SIG-M5 (cell line): ENCODE data around the gene PLXNC1.

Source experiments
- DNase-seq: peaks from one replicate; lab custom pipeline; 2025; lab: John Stamatoyannopoulos, UW

The PLXNC1 gene

GRCh38 chr12:94133964-94134795 is 14.2 kb upstream of the PLXNC1 start:
- no peak for DNase-seq

- no peak for DNase-seq
These were observed 12.5 kb upstream of the PLXNC1 start for GRCh38 chr12:94135896-94136295.

- no peak for DNase-seq
These were observed 8.6 kb upstream of the PLXNC1 start for GRCh38 chr12:94139816-94140215.

DNA sequence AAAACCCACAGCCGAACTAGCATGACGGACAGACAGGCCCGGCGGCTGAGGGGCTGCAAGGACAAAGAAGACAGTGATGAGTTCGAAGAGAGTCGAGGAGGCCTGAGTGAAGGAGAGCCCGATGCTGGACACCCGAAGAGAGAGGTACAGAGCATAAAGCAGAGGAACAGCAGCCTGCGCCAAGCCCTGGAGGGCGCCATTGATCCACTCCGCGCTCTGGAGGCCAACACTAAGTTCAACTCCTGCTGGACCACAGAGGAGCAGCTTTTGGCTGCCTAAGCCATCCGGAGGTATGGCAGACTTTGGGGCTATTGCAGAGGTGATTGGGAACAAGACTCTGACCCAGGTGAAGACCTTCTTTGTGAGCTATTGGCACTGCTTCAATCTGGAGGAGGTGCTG is 7.8 kb upstream of the PLXNC1 start:
- DNase-seq: no peak

DNA sequence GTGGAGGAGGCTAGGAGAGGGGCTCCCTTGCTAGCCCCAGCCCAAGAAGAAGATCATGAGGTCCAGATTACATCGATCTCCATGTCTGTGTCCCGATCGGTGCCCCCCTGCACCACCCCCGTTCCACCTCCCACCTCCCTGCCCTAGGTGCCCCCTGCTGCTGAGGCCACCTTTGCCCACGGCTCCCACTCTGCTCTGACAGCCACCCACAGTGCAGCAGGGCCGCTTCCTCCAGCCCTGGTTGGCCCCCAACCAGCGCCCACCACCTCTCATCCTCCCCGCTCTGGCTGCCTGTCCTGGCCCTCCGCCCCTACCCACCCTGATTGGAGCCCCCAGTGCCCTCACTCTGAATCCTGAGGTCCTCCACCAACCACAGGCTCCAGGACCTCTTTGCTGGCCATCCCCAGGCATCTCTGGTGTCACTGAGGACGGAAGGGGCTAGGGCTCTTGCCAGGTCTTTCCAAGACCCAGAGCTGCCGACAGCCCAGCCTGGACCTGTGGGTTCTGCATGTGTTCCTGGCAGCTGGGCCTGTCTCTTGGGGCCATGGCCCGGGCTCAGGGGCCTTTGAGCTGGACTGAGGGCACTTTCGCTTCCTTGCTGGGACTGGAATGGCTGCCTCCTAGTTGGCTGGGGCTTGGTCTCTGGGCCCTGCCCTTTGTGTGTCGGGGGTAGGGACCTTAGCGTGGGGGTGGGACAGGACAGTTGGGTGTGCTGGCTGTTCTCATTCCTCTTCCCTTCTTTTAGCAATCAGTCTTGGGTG is 7.2 kb upstream of the PLXNC1 start:
- DNase-seq: no peak

- no peak for DNase-seq
These were observed 6.5 kb upstream of the PLXNC1 start for GRCh38 chr12:94141892-94142291.

DNA sequence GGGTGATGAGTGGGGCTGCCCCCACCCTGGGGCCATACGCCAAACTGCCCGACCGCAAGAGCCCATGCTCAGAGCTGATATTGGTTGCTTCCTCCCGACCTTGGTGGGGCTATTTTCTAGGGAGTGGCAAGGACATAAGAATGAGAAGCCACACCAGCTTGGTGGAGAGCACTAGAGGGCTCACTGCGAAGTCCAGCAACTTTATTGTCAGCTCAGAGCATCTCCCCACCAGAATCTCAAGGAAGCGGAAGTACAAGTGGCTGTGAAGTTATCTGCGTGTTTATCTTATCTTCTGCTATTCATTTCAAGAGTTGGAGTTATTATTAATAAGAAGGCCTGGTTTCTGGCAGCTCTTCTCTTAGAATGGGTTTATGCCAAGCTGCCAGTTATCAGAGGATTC is 4.9 kb upstream of the PLXNC1 start:
- no peak for DNase-seq

- DNase-seq: no peak
These were observed 4.4 kb upstream of the PLXNC1 start for GRCh38 chr12:94143951-94144350.

DNA sequence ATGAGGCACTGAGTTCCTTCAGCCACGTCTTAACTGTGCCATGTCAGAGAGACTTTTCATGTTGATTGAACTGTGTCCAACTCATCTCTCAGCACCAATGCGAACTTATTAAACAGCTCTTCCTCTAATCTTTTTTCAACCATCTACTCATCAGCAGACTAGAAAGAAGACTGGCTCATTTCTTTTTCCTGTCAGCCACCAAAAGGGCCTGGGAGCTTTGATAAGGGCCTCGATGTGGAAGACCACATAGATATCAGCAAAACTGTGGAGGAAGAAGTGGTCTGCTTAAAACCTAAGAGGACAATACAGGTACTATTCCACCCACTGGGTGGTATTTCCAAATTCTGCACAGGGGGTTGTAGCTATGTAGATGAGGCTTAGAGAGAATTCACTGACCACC is 3.6 kb upstream of the PLXNC1 start:
- DNase-seq: no peak

DNA sequence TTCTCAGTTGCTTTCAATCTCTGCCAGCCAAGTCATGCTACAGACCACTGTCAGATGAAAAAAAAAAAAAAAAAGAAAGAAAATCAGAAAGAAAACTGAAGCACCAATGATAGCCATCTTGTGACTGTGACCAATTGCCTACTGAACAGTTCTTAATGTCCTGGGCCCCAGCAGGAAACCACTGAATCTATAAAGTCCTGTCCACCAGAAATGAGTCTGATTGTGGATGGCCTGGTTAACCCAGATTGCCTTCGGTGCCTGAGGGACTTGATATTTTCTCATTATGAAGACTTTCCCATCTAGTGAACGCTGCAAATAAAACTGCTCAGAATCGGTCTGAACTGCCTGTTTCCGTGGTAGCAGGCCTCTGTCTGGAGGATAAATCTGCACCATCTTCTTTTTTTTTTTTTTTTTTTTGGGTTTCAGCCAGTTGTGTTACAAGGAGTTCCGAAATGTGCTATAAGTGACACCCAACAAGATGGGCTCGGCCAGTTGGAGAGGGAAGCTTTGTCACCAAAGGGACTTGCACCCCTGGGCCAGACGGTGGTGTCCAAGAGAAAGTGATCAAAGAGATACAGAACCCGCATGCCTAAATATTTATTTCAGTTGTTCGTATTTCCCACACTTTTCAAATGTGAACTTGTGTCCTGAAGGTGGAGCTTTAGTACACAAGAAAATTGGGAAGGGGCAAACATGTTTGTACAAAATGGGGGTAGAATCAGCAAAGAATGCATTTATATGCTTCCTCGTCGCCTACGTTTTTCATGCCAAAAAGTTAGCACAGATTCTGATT is 3.0 kb upstream of the PLXNC1 start:
- no peak for DNase-seq

DNA sequence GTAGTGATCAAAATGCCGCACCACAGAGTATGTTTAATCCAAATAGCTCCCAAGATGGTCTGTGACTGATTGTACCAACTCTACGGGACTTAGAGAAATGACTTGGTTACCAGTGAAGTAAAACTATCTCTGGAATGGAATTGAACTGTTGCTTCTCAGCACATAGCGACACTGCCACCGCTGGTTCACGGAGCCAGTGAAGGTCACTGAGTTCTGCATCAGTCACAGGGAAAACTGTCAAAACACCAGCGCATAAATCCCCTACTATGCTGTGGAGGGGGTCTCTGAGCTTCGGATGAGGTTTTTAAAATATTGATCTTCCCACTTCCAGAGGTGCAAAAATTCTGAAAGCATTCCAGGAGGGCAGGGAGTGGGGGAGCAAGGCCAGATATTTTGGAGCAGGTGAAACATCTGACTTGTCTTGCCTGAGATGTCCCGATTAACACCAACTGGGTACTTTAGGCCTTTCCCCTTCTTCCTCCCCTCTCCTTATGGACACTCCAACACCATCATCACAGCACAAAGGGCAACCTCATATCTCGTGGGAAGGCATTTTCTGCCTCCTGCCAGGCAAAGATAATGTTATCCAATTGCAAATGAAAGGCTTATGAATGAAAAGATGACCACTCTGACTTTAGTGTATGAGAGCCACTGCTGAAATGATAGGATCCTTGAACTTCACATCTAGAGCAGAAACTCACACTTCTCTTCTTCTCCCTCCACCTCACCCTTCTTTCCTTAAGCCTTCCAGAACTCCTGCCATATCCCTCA is 2.0 kb upstream of the PLXNC1 start:
- no peak for DNase-seq

DNA sequence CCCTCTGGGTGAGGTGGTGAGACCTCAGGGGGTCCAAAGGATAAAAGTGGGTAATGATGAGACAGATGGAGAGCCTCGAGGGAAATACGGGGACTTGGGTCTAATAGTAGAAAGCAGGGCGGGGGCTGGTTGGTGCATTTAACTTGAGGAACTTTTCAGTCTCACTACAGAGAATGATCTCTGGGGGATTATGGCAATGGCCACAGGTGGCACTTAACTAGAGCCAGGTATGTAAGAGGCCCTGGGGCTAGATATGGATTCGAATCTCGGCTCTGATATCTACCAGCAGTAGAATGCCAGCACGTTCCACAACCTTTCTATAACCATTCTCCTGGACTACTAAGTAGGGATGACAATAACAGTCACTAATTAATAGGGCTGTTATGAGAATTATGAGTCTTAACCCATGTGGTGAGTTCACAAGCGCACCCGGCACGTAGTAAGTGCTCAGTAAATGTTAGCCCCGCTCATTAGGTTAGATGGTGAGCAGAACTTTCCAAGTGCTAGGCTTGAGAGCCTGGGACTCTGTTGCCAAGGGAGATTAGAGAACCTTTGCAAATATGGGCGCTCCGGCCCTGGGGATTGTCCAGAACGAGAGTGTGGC is 888 bp upstream of the PLXNC1 start:
- no peak for DNase-seq

DNA sequence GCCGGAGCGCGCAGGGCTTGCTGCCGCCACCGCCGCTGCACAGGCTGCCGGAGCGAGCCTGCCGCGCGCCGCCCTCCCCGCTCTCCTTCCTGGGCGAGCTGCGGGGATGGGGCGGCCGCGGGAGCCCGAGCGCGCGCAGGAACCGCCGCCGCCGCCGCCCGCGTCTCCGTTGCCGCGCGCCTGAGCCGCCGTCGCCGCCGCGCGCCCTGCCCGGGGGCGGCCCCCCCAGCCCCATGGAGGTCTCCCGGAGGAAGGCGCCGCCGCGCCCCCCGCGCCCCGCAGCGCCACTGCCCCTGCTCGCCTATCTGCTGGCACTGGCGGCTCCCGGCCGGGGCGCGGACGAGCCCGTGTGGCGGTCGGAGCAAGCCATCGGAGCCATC is 352 bp downstream of the PLXNC1 start:
- no peak for DNase-seq

GRCh38 chr12:94149119-94149780 is 873 bp downstream of the PLXNC1 start:
- no peak for DNase-seq

GRCh38 chr12:94149781-94150239 is 1.4 kb downstream of the PLXNC1 start:
- DNase-seq: no peak

DNA sequence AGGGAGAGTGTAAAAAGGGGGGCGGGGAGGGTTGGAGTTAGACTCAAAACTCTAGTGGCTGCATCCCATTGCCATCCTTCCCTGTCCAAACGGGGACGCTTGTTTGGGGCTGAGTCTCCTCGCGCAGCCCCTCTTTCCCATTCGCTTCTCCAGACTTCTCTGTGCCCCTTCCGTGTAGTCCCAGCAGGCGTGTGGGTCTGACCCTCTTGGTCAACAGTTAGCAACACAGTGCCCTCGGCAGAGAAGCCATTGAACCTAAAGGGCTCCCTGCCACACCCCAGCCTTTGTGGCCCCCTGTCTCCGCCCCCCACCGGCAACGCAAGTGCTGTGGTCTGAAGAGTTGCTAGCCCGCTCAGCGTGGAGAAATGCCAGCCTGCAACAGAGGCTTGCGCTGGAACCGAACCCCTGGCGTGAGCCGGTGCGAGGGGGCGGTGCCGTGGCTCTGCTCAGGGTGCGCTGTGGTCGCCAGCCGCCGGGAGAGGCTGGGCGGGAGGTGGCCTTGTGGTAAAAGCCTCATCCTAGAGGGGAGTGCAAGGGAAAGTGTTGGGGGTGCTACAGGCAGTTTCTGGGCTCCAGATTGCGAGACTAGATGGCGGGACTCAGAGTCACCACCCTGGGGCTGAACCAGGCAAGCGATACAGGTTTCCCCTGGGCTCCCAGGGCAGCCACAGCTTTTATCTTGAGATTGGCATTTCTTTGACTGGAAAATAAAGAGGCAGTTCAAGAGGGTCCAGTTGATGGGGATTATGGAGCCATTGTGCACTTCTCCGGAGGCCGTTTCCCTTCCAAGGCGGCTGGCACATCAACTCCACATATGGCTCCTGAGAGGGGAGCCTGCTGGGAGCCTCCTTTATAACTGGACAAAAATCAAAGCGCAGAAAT is 2.1 kb downstream of the PLXNC1 start:
- no peak for DNase-seq

DNA sequence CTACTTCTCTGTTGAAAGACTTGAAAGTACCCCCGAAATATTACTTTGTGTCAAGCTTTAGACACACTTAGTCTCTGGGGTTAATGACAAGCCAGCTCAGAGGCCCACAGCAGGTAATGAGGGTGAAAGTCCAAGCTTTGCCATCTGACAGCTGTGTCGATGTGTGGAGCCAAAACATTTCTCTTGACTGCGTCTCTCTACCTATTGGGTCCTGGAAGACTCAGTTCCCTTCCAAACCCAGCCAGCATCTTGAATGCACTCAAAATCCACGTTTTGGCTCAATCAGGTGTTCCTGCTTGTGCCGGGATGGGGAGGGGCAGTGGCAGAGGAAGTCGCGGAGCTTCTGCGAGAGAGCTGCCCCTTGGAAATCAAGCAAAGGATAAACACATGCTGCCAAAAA is 3.2 kb downstream of the PLXNC1 start:
- DNase-seq: no peak

GRCh38 chr12:94152292-94153078 is 4.1 kb downstream of the PLXNC1 start:
- DNase-seq: no peak

- DNase-seq: no peak
These were observed 8.8 kb downstream of the PLXNC1 start for GRCh38 chr12:94157181-94157580.
